Activated naive CD4-positive, alpha-beta T cell treated with anti-CD3 and anti-CD28 coated beads for 36 hours (primary cell): ENCODE measurements around the gene PXMP4. TPM values are rescaled to one million over a fixed set of nuclear protein-coding genes. Genes with fewer than 3 reads are reported as not detected.

Experiments
- CTCF ChIA-PET: fragments of 350-600 bp; sonication (Branson Sonifier 250); formaldehyde crosslinking; loops from one replicate; lab custom pipeline; 2021; ENCODE audit warnings: antibody characterized with exemption; lab: Charles Lee
- DNase-seq: peaks from one replicate; pipeline ENCODE4 v3.0.0-alpha.2; 2020
- H3K27ac Mint-ChIP-seq: one replicate; pipeline ENCODE4 v1.8.0; 2021; ENCODE audit warnings: mild to moderate bottlenecking, mixed read lengths
- H3K27me3 Mint-ChIP-seq: one replicate; pipeline ENCODE4 v1.8.0; 2021; ENCODE audit warnings: low read depth, mixed read lengths
- H3K36me3 Mint-ChIP-seq: one replicate; pipeline ENCODE4 v1.8.0; 2021; ENCODE audit warnings: low read depth, mixed read lengths
- H3K4me1 Mint-ChIP-seq: one replicate; pipeline ENCODE4 v1.8.0; 2021; ENCODE audit warnings: low read depth, mixed read lengths
- H3K4me3 Mint-ChIP-seq: one replicate; pipeline ENCODE4 v1.8.0; 2021; ENCODE audit warnings: mild to moderate bottlenecking, moderate library complexity, mixed read lengths
- H3K9me3 Mint-ChIP-seq: one replicate; pipeline ENCODE4 v1.8.0; 2021; ENCODE audit warnings: mixed read lengths
- intact Hi-C: fragments of 100-400 bp; cut with micrococcal nuclease; formaldehyde crosslinking; loops from one replicate; pipeline ENCODE4 v1.15.1; 2023
- total RNA-seq, 2 experiments: library from RNA; stranded (reverse); gene quantifications; one replicate each; pipeline ENCODE4 v1.2.3, GENCODE V29; 2021

Gene PXMP4
- total RNA-seq, 2 experiments from 2014 or later = 9.5 to 10.3 TPM

DNA sequence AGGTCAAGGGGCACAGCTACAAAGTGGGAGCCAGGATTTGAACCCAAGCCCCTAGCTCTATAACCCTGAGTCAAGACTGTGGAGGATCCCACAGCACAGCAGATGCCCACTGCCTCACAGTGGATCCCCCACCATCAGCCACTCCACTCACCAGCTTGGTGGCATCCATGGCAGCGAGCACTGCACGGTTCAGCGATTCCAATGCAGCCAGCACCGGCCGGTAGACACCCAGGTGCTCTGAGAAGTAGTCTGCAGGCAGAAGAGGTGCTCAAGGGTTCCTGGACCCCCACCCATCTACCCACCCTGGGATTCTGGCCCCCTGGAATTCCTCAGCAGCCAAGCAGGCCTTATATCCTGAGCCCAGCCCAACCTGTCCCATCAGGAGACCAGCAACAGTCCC, 50.9 kb downstream of the PXMP4 start:
- DNase-seq = no peak
- intact Hi-C loops = loop anchor here (5.0 to 10.0 kb wide), 4 partner anchors 143 to 694 kb away; partner anchors contain the start of genes CHMP4B, RALY and SNTA1
- no peaks in the 10 kb centered on the region for H3K9me3 Mint-ChIP-seq
- peaks cover 35% of the 10 kb centered on the region for H3K4me1 Mint-ChIP-seq
- no peak overlapping the region for H3K4me3 Mint-ChIP-seq
- H3K27me3 Mint-ChIP-seq = no peaks in the 10 kb centered on the region
- no peaks in the 10 kb centered on the region for H3K36me3 Mint-ChIP-seq
- CTCF ChIA-PET = interaction anchor here (0.9 to 3.9 kb wide), 7 partner anchors 11 to 212 kb away, joined by 3 to 36 read pairs (median 5); no protein-coding TSS in a partner anchor
- no peak overlapping the region for H3K27ac Mint-ChIP-seq

DNA sequence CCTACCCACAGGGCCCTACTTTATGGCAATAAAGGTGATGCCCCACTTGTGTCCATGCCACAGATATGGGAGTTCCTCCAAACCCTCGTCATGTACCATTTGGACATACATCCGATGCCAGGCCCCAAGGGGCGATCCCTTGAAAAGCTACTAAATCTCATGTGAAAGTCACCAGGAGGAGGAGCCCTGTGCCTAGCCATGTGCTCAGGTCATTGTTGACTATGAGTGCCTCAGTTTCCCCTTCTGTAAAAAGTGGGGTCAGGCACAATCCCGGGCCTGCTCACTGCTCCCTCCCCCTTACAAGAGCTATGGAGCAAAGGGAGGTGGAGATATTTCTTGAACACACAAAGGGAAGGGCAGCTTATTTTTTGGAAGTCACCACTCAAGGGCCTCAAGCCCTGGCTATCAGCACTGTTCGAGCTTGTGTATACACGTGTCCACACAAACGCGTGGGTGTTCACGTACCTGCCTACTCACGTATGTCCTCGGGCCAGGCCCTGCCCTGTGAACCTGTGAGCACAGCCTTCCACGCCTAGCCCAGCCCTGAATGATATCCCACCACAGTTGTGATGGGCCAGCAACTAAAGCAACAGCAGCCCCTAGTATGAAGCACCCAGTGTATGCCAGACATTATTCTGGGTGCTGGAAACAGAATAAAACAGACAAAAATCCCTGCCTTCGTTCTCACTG, 51.5 kb downstream of the PXMP4 start:
- no peaks in the 10 kb centered on the region for H3K9me3 Mint-ChIP-seq
- no peaks in the 10 kb centered on the region for H3K27me3 Mint-ChIP-seq
- intact Hi-C loops = loop anchor here (1.0 to 10.0 kb wide), 8 partner anchors 63 to 694 kb away; partner anchors contain the start of genes CHMP4B, RALY, SNTA1 and ZNF341
- H3K36me3 Mint-ChIP-seq = no peaks in the 10 kb centered on the region
- H3K27ac Mint-ChIP-seq = peak overlapping the region; percentile 19
- CTCF ChIA-PET = interaction anchor here (0.6 to 3.9 kb wide), 27 partner anchors 11 to 311 kb away, joined by 3 to 36 read pairs (median 5); partner anchors contain the start of genes SNTA1 and ZNF341
- peaks cover 34% of the 10 kb centered on the region for H3K4me1 Mint-ChIP-seq
- H3K4me3 Mint-ChIP-seq = peak overlapping the region; percentile 80
- DNase-seq = no peak

DNA sequence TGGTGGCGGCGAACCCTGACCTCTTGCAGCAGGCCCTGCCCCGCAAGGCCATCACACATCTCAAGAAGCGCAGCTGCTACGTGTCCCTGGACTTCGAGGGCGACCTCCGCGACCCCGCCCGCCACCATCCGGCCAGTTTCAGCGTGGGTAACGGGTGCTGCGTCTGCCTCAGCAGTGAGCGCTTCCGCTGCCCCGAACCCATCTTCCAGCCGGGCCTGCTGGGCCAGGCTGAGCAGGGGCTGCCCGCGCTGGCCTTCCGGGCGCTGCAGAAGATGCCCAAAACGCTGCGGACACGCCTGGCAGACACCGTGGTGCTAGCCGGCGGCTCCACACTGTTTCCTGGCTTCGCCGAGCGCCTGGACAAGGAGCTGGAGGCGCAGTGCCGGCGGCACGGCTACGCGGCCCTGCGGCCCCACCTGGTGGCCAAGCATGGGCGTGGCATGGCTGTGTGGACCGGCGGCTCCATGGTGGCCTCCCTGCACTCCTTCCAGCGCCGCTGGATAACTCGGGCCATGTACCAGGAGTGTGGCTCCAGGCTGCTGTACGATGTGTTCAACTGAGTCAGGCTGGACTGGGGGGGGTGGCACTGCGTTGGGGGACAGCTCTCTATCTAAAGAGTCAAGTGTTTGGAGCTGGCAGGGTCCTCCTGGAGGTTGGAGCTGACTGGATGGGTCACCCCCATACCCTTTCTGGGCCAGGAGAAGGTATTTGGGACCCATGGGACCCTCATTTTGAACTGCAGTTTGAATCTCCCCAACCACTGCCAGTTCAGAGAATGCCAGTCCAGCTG, 52.2 kb downstream of the PXMP4 start:
- Mint-ChIP-seq H3K4me3 (peak overlapping the region; percentile 80), H3K27ac (peak overlapping the region; percentile 75), H3K9me3 (no peaks in the 10 kb centered on the region), H3K36me3 (no peaks in the 10 kb centered on the region), H3K27me3 (no peaks in the 10 kb centered on the region), H3K4me1 (peaks cover 29% of the 10 kb centered on the region)
- CTCF ChIA-PET = interaction anchor here (0.6 to 3.9 kb wide), 28 partner anchors 12 to 266 kb away, joined by 3 to 36 read pairs (median 5); partner anchors contain the start of genes SNTA1 and ZNF341
- peak; percentile 80 for DNase-seq
- intact Hi-C loops = loop anchor here (1.0 to 10.0 kb wide), 10 partner anchors 63 to 693 kb away; partner anchors contain the start of genes CDK5RAP1, CHMP4B, RALY and SNTA1

DNA sequence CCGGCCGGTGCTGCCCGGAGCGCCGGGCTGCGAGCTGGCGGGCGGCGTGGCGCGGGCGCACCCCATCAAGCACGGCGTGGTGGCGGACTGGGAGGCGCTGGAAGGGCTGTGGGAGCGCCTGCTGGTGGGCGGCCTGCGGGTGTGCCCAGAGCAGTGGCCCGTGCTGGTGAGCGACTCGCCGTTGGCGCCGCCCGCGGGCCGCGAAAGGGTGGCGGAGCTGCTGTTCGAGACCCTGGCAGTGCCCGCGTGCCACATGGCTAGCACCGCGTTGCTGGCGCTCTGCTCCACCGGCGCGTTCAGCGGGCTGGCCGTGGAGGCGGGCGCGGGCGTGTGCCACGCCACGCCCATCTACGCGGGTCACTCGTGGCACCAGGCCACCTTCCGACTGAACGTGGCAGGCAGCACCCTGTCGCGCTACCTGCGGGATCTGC, 52.9 kb downstream of the PXMP4 start:
- Mint-ChIP-seq H3K9me3 (no peaks in the 10 kb centered on the region), H3K36me3 (no peaks in the 10 kb centered on the region), H3K27me3 (no peaks in the 10 kb centered on the region), H3K4me1 (peaks cover 31% of the 10 kb centered on the region), H3K27ac (peak overlapping the region; percentile 75), H3K4me3 (peak overlapping the region; percentile 80)
- peak; percentile 42 for DNase-seq
- intact Hi-C loops = loop anchor here (2.0 to 10.0 kb wide), 6 partner anchors 112 to 692 kb away; partner anchors contain the start of genes CDK5RAP1, CHMP4B, RALY and SNTA1
- CTCF ChIA-PET = interaction anchor here (0.6 to 3.9 kb wide), 23 partner anchors 13 to 265 kb away, joined by 3 to 36 read pairs (median 5); partner anchors contain the start of genes SNTA1 and ZNF341

DNA sequence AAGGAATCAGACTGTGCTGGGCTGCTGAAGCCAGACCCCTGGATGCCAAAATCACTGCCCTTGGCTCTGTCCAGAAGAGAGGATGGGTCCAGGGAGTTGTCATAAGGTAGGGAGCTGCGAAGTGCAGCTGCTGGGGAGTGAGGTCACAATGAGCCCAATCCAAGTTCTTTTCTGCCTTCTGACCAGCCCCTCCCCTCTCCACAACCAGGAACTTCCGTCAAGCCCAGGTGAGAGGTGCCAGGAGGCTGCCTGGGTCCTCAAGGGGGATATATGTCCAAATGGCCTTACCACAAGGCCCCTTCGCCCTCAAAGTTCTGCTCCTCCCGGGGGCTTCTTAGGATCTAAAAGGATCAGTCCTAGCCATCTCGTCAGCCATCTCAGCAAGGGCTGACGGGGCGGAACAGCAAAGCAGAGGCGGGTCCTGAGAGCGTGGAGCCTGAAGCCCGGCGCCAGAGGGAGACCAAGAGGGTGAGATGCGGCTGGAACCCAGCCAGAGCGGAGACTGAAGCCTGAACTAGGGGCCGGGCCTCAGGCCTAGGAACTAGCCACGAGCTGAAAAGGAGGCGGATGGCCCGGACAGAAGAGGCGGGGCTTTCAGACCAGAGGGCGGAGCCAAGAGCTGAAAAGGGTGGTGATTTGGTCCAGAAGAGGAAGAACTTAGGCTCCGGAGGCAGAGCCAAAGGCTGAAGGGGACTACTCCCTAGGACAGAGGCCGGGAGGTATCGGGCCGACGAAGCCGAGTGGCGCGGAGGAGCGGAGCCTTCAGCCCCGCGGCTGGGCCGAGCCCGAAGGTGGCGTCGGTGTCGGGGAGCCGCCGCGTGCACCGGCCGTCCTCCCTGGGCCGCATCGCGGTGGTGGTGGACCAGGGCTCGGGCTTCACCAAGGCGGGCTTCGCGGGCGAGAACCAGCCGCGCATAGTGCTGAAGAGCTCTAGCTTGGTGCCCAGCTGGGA, 53.5 kb downstream of the PXMP4 start, which contains the start of gene ACTL10:
ACTL10 (plus strand) TSS at position 651 of the 952 bp plus-strand sequence. CDS start 555 bp downstream, outside the sequence.
- Mint-ChIP-seq H3K4me3 (peak within 1 kb of the TSS; percentile 80), H3K36me3 (no peaks in the 10 kb centered on the region), H3K9me3 (no peaks in the 10 kb centered on the region), H3K4me1 (peaks cover 31% of the 10 kb centered on the region), H3K27me3 (no peaks in the 10 kb centered on the region), H3K27ac (peak within 1 kb of the TSS; percentile 94)
- peak; percentile 87 for DNase-seq
- CTCF ChIA-PET = interaction anchor here (0.6 to 3.9 kb wide), 15 partner anchors 13 to 264 kb away, joined by 3 to 36 read pairs (median 6); partner anchors contain the start of genes SNTA1 and ZNF341
- intact Hi-C loops = loop anchor here (1.0 to 10.0 kb wide), 7 partner anchors 20 to 692 kb away; partner anchors contain the start of genes CDK5RAP1, CHMP4B, E2F1 and RALY

DNA sequence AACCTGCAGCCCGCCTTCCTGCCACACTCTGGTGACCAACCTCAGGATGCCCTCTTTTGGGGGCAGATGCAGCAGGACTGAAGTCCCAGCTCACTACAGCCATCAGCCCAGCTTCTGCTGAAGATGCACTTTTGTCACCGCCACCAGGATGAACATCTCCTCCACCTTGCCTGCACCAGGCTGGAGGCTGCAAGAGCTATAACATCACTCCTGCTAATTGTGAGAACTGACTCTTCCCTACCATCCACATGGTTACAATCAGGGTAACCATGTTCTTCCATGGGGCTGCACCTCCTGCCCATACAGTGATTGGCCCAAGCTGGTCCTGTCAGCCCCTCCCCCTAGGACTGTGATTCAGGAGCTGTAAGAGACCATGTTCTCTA, 55.4 kb downstream of the PXMP4 start:
- H3K36me3 Mint-ChIP-seq = no peaks in the 10 kb centered on the region
- intact Hi-C loops = loop anchor here (5.0 to 10.0 kb wide), 4 partner anchors 148 to 690 kb away; partner anchors contain the start of genes CHMP4B, RALY and SNTA1
- peak overlapping the region; percentile 79 for H3K27ac Mint-ChIP-seq
- peak; percentile 48 for DNase-seq
- CTCF ChIA-PET = interaction anchor here (0.6 to 2.8 kb wide), 6 partner anchors 11 to 1357 kb away, joined by 3 to 13 read pairs (median 4); no protein-coding TSS in a partner anchor
- H3K4me3 Mint-ChIP-seq = peak overlapping the region; percentile 82
- no peaks in the 10 kb centered on the region for H3K27me3 Mint-ChIP-seq
- peaks cover 31% of the 10 kb centered on the region for H3K4me1 Mint-ChIP-seq
- no peaks in the 10 kb centered on the region for H3K9me3 Mint-ChIP-seq

DNA sequence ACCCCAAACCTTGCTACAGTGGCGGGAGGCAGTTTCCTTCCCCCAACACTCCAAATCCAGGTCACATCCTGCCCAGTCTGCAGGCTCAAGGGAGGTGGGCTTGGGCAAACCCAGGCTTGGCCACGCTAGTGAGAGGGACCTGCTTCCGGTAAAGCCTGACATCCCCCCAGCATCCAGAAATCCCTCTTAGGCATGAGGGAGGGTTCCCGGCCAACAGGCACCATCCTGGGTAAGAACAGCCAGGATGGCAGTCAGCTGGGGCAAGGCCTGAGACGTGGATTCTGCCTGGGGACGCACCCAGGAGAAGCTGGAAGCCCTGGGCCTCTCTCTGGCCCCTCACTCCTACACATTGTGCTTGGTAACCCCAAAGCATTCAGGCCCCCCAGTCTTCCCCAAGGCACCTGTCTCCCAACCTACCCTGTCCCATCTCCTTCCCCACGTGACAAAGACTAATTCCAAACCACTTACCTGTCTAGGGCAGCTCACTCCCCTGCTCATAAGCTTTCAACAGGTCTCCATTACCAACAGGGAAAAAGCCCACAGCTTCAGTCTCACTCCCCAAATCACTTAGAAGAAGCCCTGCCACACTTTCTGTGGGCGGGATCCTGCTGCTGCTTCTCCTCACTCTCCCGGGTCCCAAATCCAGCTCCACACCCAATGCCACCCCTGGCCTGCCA, 55.9 kb downstream of the PXMP4 start:
- Mint-ChIP-seq H3K36me3 (no peaks in the 10 kb centered on the region), H3K4me3 (peak overlapping the region; percentile 82), H3K4me1 (peaks cover 31% of the 10 kb centered on the region), H3K27me3 (no peaks in the 10 kb centered on the region), H3K9me3 (no peaks in the 10 kb centered on the region), H3K27ac (peak overlapping the region; percentile 89)
- no peak for DNase-seq
- CTCF ChIA-PET = interaction anchor here (0.6 to 2.8 kb wide), 7 partner anchors 11 to 1356 kb away, joined by 3 to 13 read pairs (median 4); partner anchors contain the start of gene CBFA2T2
- intact Hi-C loops = loop anchor here (10.0 kb wide), 1 partner anchor 689 kb away; no protein-coding TSS in a partner anchor

DNA sequence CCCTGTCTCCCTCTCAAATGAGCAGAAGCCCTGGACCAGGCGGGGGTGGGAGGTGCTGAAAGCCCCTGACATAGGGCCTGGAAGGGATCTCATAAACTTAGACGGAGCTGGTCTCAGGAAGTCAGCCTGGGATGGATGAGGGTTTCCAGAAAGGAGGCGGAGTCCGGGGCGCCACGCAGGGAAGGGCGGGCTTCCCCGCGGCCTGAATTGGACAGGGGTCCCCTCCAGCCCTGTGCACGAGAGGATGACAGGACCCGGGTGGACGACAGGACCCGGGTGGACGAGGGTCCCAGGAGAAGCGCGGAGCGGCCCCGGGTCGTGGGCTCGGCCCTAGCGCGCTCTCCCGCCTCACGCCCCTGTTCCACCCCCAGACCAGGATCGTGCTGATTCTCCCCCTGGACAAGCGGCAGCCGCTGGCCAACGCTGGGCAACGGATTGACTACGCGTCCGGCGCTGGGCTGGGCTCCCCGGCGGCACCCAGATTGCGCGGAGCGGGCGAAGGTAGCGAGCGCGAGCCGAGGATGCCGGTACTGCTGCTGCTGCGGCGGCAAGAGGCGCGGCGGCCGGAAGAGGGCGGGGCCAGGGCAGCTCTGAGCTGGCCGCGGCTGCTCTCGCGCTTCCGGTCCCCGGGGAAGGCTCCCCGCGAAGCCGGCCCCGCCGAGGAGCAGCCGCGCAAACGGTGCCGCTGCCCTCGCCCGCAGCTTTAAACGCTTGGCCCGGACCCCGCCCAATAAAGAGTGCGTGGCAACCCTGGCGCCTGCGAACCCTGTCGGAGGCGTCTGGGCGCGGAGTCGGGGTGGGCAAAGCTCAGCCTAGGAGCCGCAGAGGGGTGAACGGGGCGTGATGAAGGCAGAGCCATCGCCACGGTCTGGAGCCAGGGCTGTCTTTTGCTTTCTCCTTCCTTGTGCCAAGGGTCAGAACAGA, 56.7 kb downstream of the PXMP4 start:
- peak overlapping the region; percentile 89 for H3K27ac Mint-ChIP-seq
- H3K27me3 Mint-ChIP-seq = no peaks in the 10 kb centered on the region
- intact Hi-C loops = loop anchor here (1.0 to 10.0 kb wide), 5 partner anchors 11 to 689 kb away; partner anchors contain the start of genes NECAB3 and PXMP4
- DNase-seq = peak; percentile 88
- no peaks in the 10 kb centered on the region for H3K9me3 Mint-ChIP-seq
- CTCF ChIA-PET = interaction anchor here (0.6 to 2.8 kb wide), 6 partner anchors 10 to 1119 kb away, joined by 3 to 13 read pairs (median 3); partner anchors contain the start of gene CBFA2T2
- H3K36me3 Mint-ChIP-seq = no peaks in the 10 kb centered on the region
- H3K4me3 Mint-ChIP-seq = peak overlapping the region; percentile 82
- peaks cover 28% of the 10 kb centered on the region for H3K4me1 Mint-ChIP-seq

DNA sequence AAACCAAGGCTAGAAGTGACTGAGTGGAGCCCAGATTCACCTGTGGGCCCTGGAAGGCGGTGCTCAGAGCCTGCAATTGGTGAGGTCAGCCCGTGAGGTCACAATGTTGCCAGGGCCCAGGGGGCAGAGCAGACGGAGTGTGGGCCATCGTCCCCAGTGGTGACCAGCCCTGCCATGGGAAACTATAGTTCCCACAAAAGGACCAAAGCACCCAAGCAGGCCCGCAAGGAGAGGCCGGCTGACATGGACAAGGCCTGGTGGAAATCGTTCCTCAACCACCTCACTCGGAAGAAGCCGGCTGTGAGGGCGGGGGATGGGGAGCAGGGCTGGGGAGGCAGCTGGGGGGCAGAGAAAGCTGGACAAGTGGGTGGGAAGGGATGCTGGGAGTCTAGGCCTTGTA, 57.9 kb downstream of the PXMP4 start, which contains the start of gene C20orf144:
C20orf144 (plus strand) TSS at position 156 of the 400 bp plus-strand sequence; CDS start at position 175, 19 bp downstream.
- H3K36me3 Mint-ChIP-seq = no peaks in the 10 kb centered on the region
- CTCF ChIA-PET = interaction anchor here (2.1 to 2.8 kb wide), 2 partner anchors 9 to 172 kb away, joined by 8 to 13 read pairs; partner anchors contain the start of gene CBFA2T2
- no peaks in the 10 kb centered on the region for H3K9me3 Mint-ChIP-seq
- H3K27ac Mint-ChIP-seq = peak within 1 kb of the TSS; percentile 89
- no peaks in the 10 kb centered on the region for H3K27me3 Mint-ChIP-seq
- DNase-seq = no peak
- intact Hi-C loops = loop anchor here (2.0 to 10.0 kb wide), 3 partner anchors 17 to 687 kb away; partner anchors contain the start of gene PXMP4
- peak within 1 kb of the TSS; percentile 82 for H3K4me3 Mint-ChIP-seq
- peaks cover 26% of the 10 kb centered on the region for H3K4me1 Mint-ChIP-seq
